HG02678 (cell line): ENCODE data around the gene TTC27.
"Not testable (repeated sequence)": the region's sequence is repeated elsewhere in the genome, so short reads cannot be mapped to it uniquely, and the experiment has no call there.

Experiments used
- ATAC-seq: cut with Tn5 transposase; IDR thresholded peaks from one replicate; pipeline ENCODE4 v1.9.1; 2021; ENCODE audit warnings: mild to moderate bottlenecking, moderate library complexity; ENCODE audit not compliant: unreplicated experiment

Gene TTC27

GRCh38 chr2:32718752-32719151 is 90.9 kb downstream of the TTC27 start:
- ATAC-seq: no peak

GRCh38 chr2:32719430-32719829 is 91.6 kb downstream of the TTC27 start:
- no peak for ATAC-seq

GRCh38 chr2:32719933-32720716 is 92.3 kb downstream of the TTC27 start:
- ATAC-seq: no peak

- no peak for ATAC-seq
Observed at GRCh38 chr2:32720771-32721170, 92.9 kb downstream of the TTC27 start.

- ATAC-seq: no peak
Observed at GRCh38 chr2:32721376-32721775, 93.5 kb downstream of the TTC27 start.

GRCh38 chr2:32723467-32724079 is 95.7 kb downstream of the TTC27 start:
- no peak for ATAC-seq

- not testable (repeated sequence) for ATAC-seq
Observed at GRCh38 chr2:32726678-32727077, 98.8 kb downstream of the TTC27 start.

GRCh38 chr2:32727157-32727556 is 99.3 kb downstream of the TTC27 start:
- ATAC-seq: no peak

GRCh38 chr2:32730958-32731357 is 103.1 kb downstream of the TTC27 start:
- ATAC-seq: not testable (repeated sequence)

GRCh38 chr2:32732120-32732519 is 104.3 kb downstream of the TTC27 start:
- no peak for ATAC-seq

GRCh38 chr2:32732912-32733472 is 105.1 kb downstream of the TTC27 start:
- ATAC-seq: peak; percentile 82

GRCh38 chr2:32735348-32735747 is 107.5 kb downstream of the TTC27 start:
- no peak for ATAC-seq

GRCh38 chr2:32738939-32739338 is 111.1 kb downstream of the TTC27 start:
- ATAC-seq: no peak

GRCh38 chr2:32739664-32740063 is 111.8 kb downstream of the TTC27 start:
- ATAC-seq: no peak

GRCh38 chr2:32741575-32741974 is 113.7 kb downstream of the TTC27 start:
- no peak for ATAC-seq

- no peak for ATAC-seq
Observed at GRCh38 chr2:32742376-32742775, 114.5 kb downstream of the TTC27 start.

GRCh38 chr2:32743480-32744236 is 115.8 kb downstream of the TTC27 start:
- peak; percentile 77 for ATAC-seq

GRCh38 chr2:32745191-32745590 is 117.3 kb downstream of the TTC27 start:
- ATAC-seq: no peak

GRCh38 chr2:32745675-32746074 is 117.8 kb downstream of the TTC27 start:
- ATAC-seq: no peak

GRCh38 chr2:32746669-32747068 is 118.8 kb downstream of the TTC27 start:
- ATAC-seq: no peak

- no peak for ATAC-seq
Observed at GRCh38 chr2:32748158-32748557, 120.3 kb downstream of the TTC27 start.
